ENCODE measurements around the gene ADD1.
"Not testable (repeated sequence)": the region's sequence is repeated elsewhere in the genome, so short reads cannot be mapped to it uniquely, and the experiment has no call there.

ADD1 gene

GRCh38 chr4:2938906-2939305 lies 95.3 kb downstream of the ADD1 start:
- TF ChIP-seq POLR2A (IDR thresholded peaks at IDR 0.05; ENCODE audit: low read depth, low read length) = no peak
- FAIRE-seq (no peak), DNase-seq (ENCODE audit: insufficient read length, low spot score) (no peak)

GRCh38 chr4:2939383-2940243 lies 96.0 kb downstream of the ADD1 start:
- DNase-seq (ENCODE audit: insufficient read length, low spot score) = no peak
- no peak for TF ChIP-seq POLR2A (IDR thresholded peaks at IDR 0.05; ENCODE audit: low read depth, low read length)
- no peak for FAIRE-seq

- FAIRE-seq = no peak
- no peak for TF ChIP-seq POLR2A (IDR thresholded peaks at IDR 0.05; ENCODE audit: low read depth, low read length)
- no peak for DNase-seq (ENCODE audit: insufficient read length, low spot score)
Measured at GRCh38 chr4:2940267-2941137, 96.9 kb downstream of the ADD1 start.

- TF ChIP-seq POLR2A (IDR thresholded peaks at IDR 0.05; ENCODE audit: low read depth, low read length) = no peak
- FAIRE-seq (no peak), DNase-seq (ENCODE audit: insufficient read length, low spot score) (no peak)
Measured at GRCh38 chr4:2941138-2942036, 97.7 kb downstream of the ADD1 start.

- DNase-seq (ENCODE audit: insufficient read length, low spot score) (no peak), FAIRE-seq (no peak)
- TF ChIP-seq POLR2A (IDR thresholded peaks at IDR 0.05; ENCODE audit: low read depth, low read length) = no peak
Measured at GRCh38 chr4:2942037-2942531, 98.4 kb downstream of the ADD1 start.

GRCh38 chr4:2942532-2943363 lies 99.1 kb downstream of the ADD1 start:
- FAIRE-seq (no peak), DNase-seq (ENCODE audit: insufficient read length, low spot score) (no peak)
- no peak for TF ChIP-seq POLR2A (IDR thresholded peaks at IDR 0.05; ENCODE audit: low read depth, low read length)

GRCh38 chr4:2943364-2944090 lies 99.9 kb downstream of the ADD1 start:
- no peak for TF ChIP-seq POLR2A (IDR thresholded peaks at IDR 0.05; ENCODE audit: low read depth, low read length)
- DNase-seq (ENCODE audit: insufficient read length, low spot score) (no peak), FAIRE-seq (no peak)

- no peak for FAIRE-seq
Measured at GRCh38 chr4:2944091-2944482, 100.4 kb downstream of the ADD1 start.

GRCh38 chr4:2944586-2945526 lies 101.2 kb downstream of the ADD1 start:
- no peak for TF ChIP-seq POLR2A (IDR thresholded peaks at IDR 0.05; ENCODE audit: low read depth, low read length)
- FAIRE-seq (no peak), DNase-seq (ENCODE audit: insufficient read length, low spot score) (no peak)

More at GRCh38 chr4:2944091-2944482, 100.4 kb downstream of the ADD1 start:
- no peak for DNase-seq (ENCODE audit: insufficient read length, low spot score)
- no peak for TF ChIP-seq POLR2A (IDR thresholded peaks at IDR 0.05; ENCODE audit: low read depth, low read length)

- not testable (repeated sequence) for FAIRE-seq; DNase-seq (ENCODE audit: insufficient read length, low spot score)
Measured at GRCh38 chr4:2945619-2946604, 102.3 kb downstream of the ADD1 start.

All from H54 (cell line).